K562 (cell line): ENCODE results near the gene CTBP2.

Source experiments
- ATF1 ChIP-seq, 2 experiments: fragments of 450-650 bp in 1 of 2; IDR thresholded peaks; 2 replicates each; pipeline ENCODE4 v1.6.1; 2016; ENCODE audit warnings: missing compliant biosample characterization in 1 of 2, missing genetic modification characterization in 1 of 2
- FUS ChIP-seq: fragments of 200-400 bp; formaldehyde crosslinking; optimal IDR thresholded peaks from 2 replicates; pipeline ENCODE3; 2017; ENCODE audit warnings: low read depth, low read length
- MAX ChIP-seq: sonication (generic); formaldehyde crosslinking; IDR thresholded peaks from 2 replicates; pipeline ENCODE4 v1.9.0; 2022; ENCODE audit warnings: mild to moderate bottlenecking, missing genetic modification reagents
- NRF1 ChIP-seq, 2 experiments: fragments of 450-650 bp; IDR thresholded peaks in 1 of 2; conservative IDR thresholded peaks in 1 of 2; 2 replicates each; pipeline ENCODE4 v1.6.1; 2014; ENCODE audit warnings: mild to moderate bottlenecking in 2 of 2
- PRDM10 ChIP-seq: fragments of 450-650 bp; IDR thresholded peaks from 2 replicates; pipeline ENCODE4 v1.6.1; 2018; ENCODE audit not compliant: partially characterized antibody
- REST ChIP-seq, 2 experiments: fragments of 450-650 bp; formaldehyde crosslinking in 1 of 2; IDR thresholded peaks; 2 replicates each; pipeline versions ENCODE4 v1.4.0 to v1.6.1; 2014 to 2020; ENCODE audit warnings: mild to moderate bottlenecking in 2 of 2, borderline replicate concordance in 1 of 2, low read depth in 1 of 2
- TEAD1 ChIP-seq, 2 experiments: fragments of 450-650 bp in 1 of 2; sonication (generic) in 1 of 2; formaldehyde crosslinking; IDR thresholded peaks; 2 replicates each; pipeline versions ENCODE4 v1.4.0 to v1.8.0; 2020 to 2022; ENCODE audit warnings: mild to moderate bottlenecking in 2 of 2, missing genetic modification reagents in 1 of 2
- ZNF224 ChIP-seq: sonication (generic); formaldehyde crosslinking; IDR thresholded peaks from 2 replicates; pipeline ENCODE4 v1.8.0; 2022; ENCODE audit warnings: mild to moderate bottlenecking, missing genetic modification reagents

GRCh38 chr10:125102246-125102645 lies 58.1 kb downstream of the CTBP2 start:
- TF ChIP-seq NRF1 (conservative IDR thresholded peaks at IDR 0.05 in 1 of 2, IDR thresholded peaks at IDR 0.05 in 1 of 2) (no peak), FUS (no peak), MAX (CRISPR knock-in tag) (no peak), ZNF224 (CRISPR knock-in tag) (no peak), REST (IDR thresholded peaks at IDR 0.05; ENCODE audit: borderline replicate concordance) (no peak), REST (CRISPR knock-in tag; IDR thresholded peaks at IDR 0.05; ENCODE audit: low read depth) (no peak), PRDM10 (no peak), TEAD1 (CRISPR knock-in tag; IDR thresholded peaks at IDR 0.05) (no peak), ATF1 (CRISPR knock-in tag; IDR thresholded peaks at IDR 0.05) (no peak), ATF1 (tag; IDR thresholded peaks at IDR 0.05) (no peak)
